Caco-2 (cell line): ENCODE measurements around the gene SLC12A3. TPM values are rescaled to one million over a fixed set of nuclear protein-coding genes. Genes with fewer than 3 reads are reported as not detected.
"Not testable (repeated sequence)": the region's sequence is repeated elsewhere in the genome, so short reads cannot be mapped to it uniquely, and the experiment has no call there.

Experiments
- BruUV-seq: library from RNA; stranded (reverse); fragments of 400-500 nt; replicated peaks from 2 replicates; lab custom pipeline; 2021; lab: Mats Ljungman, UMichigan
- CTCF ChIA-PET: fragments of 300-600 bp; sonication (Branson Sonifier 250); formaldehyde crosslinking; loops from one replicate; lab custom pipeline; 2022; ENCODE audit warnings: antibody characterized with exemption; lab: Charles Lee
- POLR2A ChIA-PET: fragments of 300-600 bp; sonication (Branson Sonifier 250); formaldehyde crosslinking; loops from one replicate; lab custom pipeline; 2022; ENCODE audit warnings: antibody characterized with exemption; lab: Charles Lee
- DNase-seq, 2 experiments: peaks; one replicate each; pipeline versions ENCODE4 v3.0.0 to v3.0.0-alpha.2; 2020 to 2022
- H3K27me3 ChIP-seq: replicated peaks from 2 replicates; pipeline ENCODE4 v1.6.0; 2011; ENCODE audit warnings: low read length; ENCODE audit not compliant: control insufficient read depth, insufficient read depth
- H3K36me3 ChIP-seq: 2 replicates; pipeline ENCODE4 v1.5.1; 2011; ENCODE audit warnings: low read length; ENCODE audit not compliant: control insufficient read depth, insufficient read depth
- H3K4me1 ChIP-seq: fragments of 250-450 bp; sonication (Bioruptor Pico); 2 replicates; pipeline ENCODE4 v1.5.1; 2020; ENCODE audit warnings: mild to moderate bottlenecking
- H3K4me3 ChIP-seq: 2 replicates; pipeline ENCODE4 v1.5.1; 2011; ENCODE audit warnings: low read depth, mild to moderate bottlenecking, control low read depth, low read length
- H3K9me3 ChIP-seq: fragments of 250-450 bp; sonication (Bioruptor Pico); 2 replicates; pipeline ENCODE4 v1.5.1; 2020; ENCODE audit warnings: mild to moderate bottlenecking, moderate library complexity
- H3K27ac Mint-ChIP-seq: one replicate; pipeline ENCODE4 v1.8.0; 2022; ENCODE audit warnings: mixed read lengths; ENCODE audit not compliant: unreplicated experiment
- H3K27me3 Mint-ChIP-seq: one replicate; pipeline ENCODE4 v1.8.0; 2022; ENCODE audit warnings: mixed read lengths; ENCODE audit not compliant: insufficient read depth, unreplicated experiment
- H3K36me3 Mint-ChIP-seq: one replicate; pipeline ENCODE4 v1.8.0; 2022; ENCODE audit warnings: mild to moderate bottlenecking, mixed read lengths; ENCODE audit not compliant: insufficient read depth, unreplicated experiment
- H3K4me1 Mint-ChIP-seq: one replicate; pipeline ENCODE4 v1.8.0; 2022; ENCODE audit warnings: low read depth, mixed read lengths; ENCODE audit not compliant: unreplicated experiment
- H3K4me3 Mint-ChIP-seq: one replicate; pipeline ENCODE4 v1.8.0; 2022; ENCODE audit warnings: mild to moderate bottlenecking, moderate library complexity, mixed read lengths; ENCODE audit not compliant: unreplicated experiment
- H3K9me3 Mint-ChIP-seq: one replicate; pipeline ENCODE4 v1.8.0; 2022; ENCODE audit warnings: mixed read lengths; ENCODE audit not compliant: unreplicated experiment
- CTCF ChIP-seq, 2 experiments: fragments of 200-600 bp in 1 of 2; IDR thresholded peaks; 1 replicate in 1 of 2; 2 replicates in 1 of 2; pipeline versions ENCODE4 v1.5.1 to v1.8.0; 2011 to 2022; ENCODE audit warnings: antibody characterized with exemption in 1 of 2, control low read depth in 1 of 2, inconsistent platforms in 1 of 2, low read depth in 1 of 2, low read length in 1 of 2, mild to moderate bottlenecking in 1 of 2, moderate library complexity in 1 of 2; ENCODE audit not compliant: insufficient read depth in 1 of 2, severe bottlenecking in 1 of 2, unreplicated experiment in 1 of 2
- intact Hi-C: fragments of 100-400 bp; cut with micrococcal nuclease; formaldehyde crosslinking; loops from one replicate; pipeline ENCODE4 v1.10.0; 2022; ENCODE audit not compliant: unreplicated experiment
- total RNA-seq: library from RNA; stranded (reverse); gene quantifications from 2 replicates; pipeline ENCODE4 v1.2.3, GENCODE V29; 2022

The SLC12A3 gene
- total RNA-seq, 1 experiment from 2014 or later = 0.73 TPM

- POLR2A ChIA-PET = interaction anchor here (0.8 kb wide), 1 partner anchor 64 kb away, joined by 3 read pairs; no protein-coding TSS in a partner anchor
Measured at GRCh38 chr16:56866955-56867830, 2.2 kb downstream of the SLC12A3 start.

GRCh38 chr16:56868175-56868574 is 3.2 kb downstream of the SLC12A3 start:
- no peak for TF ChIP-seq CTCF (IDR thresholded peaks at IDR 0.05; ENCODE audit: insufficient read depth in 1 of 2, low read depth in 1 of 2, low read length in 1 of 2, severe bottlenecking in 1 of 2, unreplicated experiment in 1 of 2)
- intact Hi-C loops = no loop called here
- POLR2A ChIA-PET = interaction anchor here (0.8 kb wide), 1 partner anchor 63 kb away, joined by 3 read pairs; no protein-coding TSS in a partner anchor
- H3K9me3 ChIP-seq = no peaks in the 10 kb centered on the region
- no peaks in the 10 kb centered on the region for H3K36me3 ChIP-seq
- H3K4me3 ChIP-seq = no peak overlapping the region
- Mint-ChIP-seq H3K4me3 (no peak overlapping the region), H3K9me3 (no peaks in the 10 kb centered on the region), H3K27ac (no peak overlapping the region), H3K27me3 (no peaks in the 10 kb centered on the region), H3K36me3 (peaks cover 7% of the 10 kb centered on the region), H3K4me1 (peaks cover 26% of the 10 kb centered on the region)
- no peaks in the 10 kb centered on the region for H3K27me3 ChIP-seq
- DNase-seq = no peak
- CTCF ChIA-PET = interaction anchor here (0.9 to 2.9 kb wide), 3 partner anchors 76 to 83 kb away, joined by 3 to 15 read pairs (median 5); no protein-coding TSS in a partner anchor
- no TSS peak for BruUV-seq
- H3K4me1 ChIP-seq = peaks cover 28% of the 10 kb centered on the region

More at GRCh38 chr16:56866955-56867830, 2.2 kb downstream of the SLC12A3 start:
- Mint-ChIP-seq H3K27ac (peak overlapping the region; percentile 60), H3K36me3 (peaks cover 7% of the 10 kb centered on the region), H3K4me1 (peaks cover 35% of the 10 kb centered on the region), H3K4me3 (no peak overlapping the region), H3K9me3 (no peaks in the 10 kb centered on the region), H3K27me3 (no peaks in the 10 kb centered on the region)
- CTCF ChIA-PET = interaction anchor here (0.8 to 2.9 kb wide), 5 partner anchors 13 to 179 kb away, joined by 3 to 15 read pairs (median 4); no protein-coding TSS in a partner anchor
- H3K4me3 ChIP-seq = no peak overlapping the region
- H3K4me1 ChIP-seq = peaks cover 38% of the 10 kb centered on the region
- H3K27me3 ChIP-seq = no peaks in the 10 kb centered on the region
- peak; percentile 76 to 83 for TF ChIP-seq CTCF (IDR thresholded peaks at IDR 0.05; ENCODE audit: insufficient read depth in 1 of 2, low read depth in 1 of 2, low read length in 1 of 2, severe bottlenecking in 1 of 2, unreplicated experiment in 1 of 2)
- H3K9me3 ChIP-seq = no peaks in the 10 kb centered on the region
- no peaks in the 10 kb centered on the region for H3K36me3 ChIP-seq
- peak in 1 of 2 experiments; percentile 68 for DNase-seq
- intact Hi-C loops = loop anchor here (1.0 kb wide), 3 partner anchors 66 to 300 kb away; no protein-coding TSS in a partner anchor
- BruUV-seq = no TSS peak

- H3K27me3 ChIP-seq, H3K36me3 Mint-ChIP-seq, H3K36me3 ChIP-seq, H3K9me3 Mint-ChIP-seq, H3K4me3 Mint-ChIP-seq, H3K4me3 ChIP-seq, H3K9me3 ChIP-seq, BruUV-seq, H3K27ac Mint-ChIP-seq, H3K27me3 Mint-ChIP-seq, DNase-seq, POLR2A ChIA-PET: not testable (repeated sequence)
- intact Hi-C loops = loop anchor here (1.0 kb wide), 1 partner anchor 75 kb away; no protein-coding TSS in a partner anchor
- CTCF ChIA-PET = interaction anchor here (0.7 to 2.9 kb wide), 5 partner anchors 8 to 82 kb away, joined by 3 to 15 read pairs (median 5); no protein-coding TSS in a partner anchor
- H3K4me1 ChIP-seq = peaks cover 24% of the 10 kb centered on the region
- H3K4me1 Mint-ChIP-seq = peaks cover 22% of the 10 kb centered on the region
Measured at GRCh38 chr16:56868766-56869165, 3.8 kb downstream of the SLC12A3 start.
